HepG2 (cell line): Measurements from ENCODE around the gene NEMF. TPM values are rescaled to one million over a fixed set of nuclear protein-coding genes. Genes with fewer than 3 reads are reported as not detected.

ENCODE experiments used
- ATAC-seq: fragments of 200-7000 bp; cut with Tn5 transposase; 3 replicates; pipeline ENCODE4 v1.9.1; 2020; ENCODE audit warnings: mild to moderate bottlenecking, moderate library complexity
- BruUV-seq: library from RNA; stranded (reverse); fragments of 400-500 nt; replicated peaks from 2 replicates; lab custom pipeline; 2021; lab: Mats Ljungman, UMichigan
- CTCF ChIA-PET: fragments of 300-600 bp; formaldehyde crosslinking; extraction: SDS; loops from one replicate; lab custom pipeline; 2021; ENCODE audit warnings: low total read pairs, inconsistent platforms, low intra/inter-chr PET ratio; lab: Yijun Ruan, JAX
- POLR2A ChIA-PET: fragments of 350-600 bp; sonication (Branson Sonifier 250); formaldehyde crosslinking; loops from one replicate; lab custom pipeline; 2020; ENCODE audit warnings: antibody characterized with exemption, inconsistent platforms; lab: Yijun Ruan, JAX
- DNase-seq: peaks from one replicate; pipeline ENCODE4 v3.0.0-alpha.2; 2015; ENCODE audit warnings: low spot score
- FAIRE-seq: peaks from 3 replicates; lab custom pipeline; 2011; peaks lifted over from hg19 to GRCh38; lab: Jason Lieb, UNC
- H2AFZ ChIP-seq: one replicate; pipeline ENCODE4 v1.6.1; 2011; ENCODE audit warnings: low read length, inconsistent platforms
- H3K27ac ChIP-seq: fragments of 300-600 bp; 3 replicates; pipeline ENCODE4 v1.8.0; 2011; ENCODE audit warnings: mixed run types, mild to moderate bottlenecking, mixed read lengths, low read length, inconsistent platforms; ENCODE audit not compliant: insufficient read depth; ENCODE audit errors: extremely low read length
- H3K27me3 ChIP-seq, 2 experiments: fragments of 200-600 bp in 1 of 2; 2 replicates in 1 of 2; 3 replicates in 1 of 2; pipeline versions ENCODE4 v1.6.0 to v1.8.0; 2011; ENCODE audit warnings: low read length in 2 of 2, mild to moderate bottlenecking in 2 of 2, moderate library complexity in 2 of 2, inconsistent platforms in 1 of 2; ENCODE audit not compliant: insufficient read depth in 2 of 2, control insufficient read depth in 1 of 2
- H3K36me3 ChIP-seq, 2 experiments: fragments of 200-600 bp in 1 of 2; replicated peaks in 1 of 2; 2 replicates in 1 of 2; 3 replicates in 1 of 2; pipeline versions ENCODE4 v1.5.1 to v1.8.0; 2011; ENCODE audit warnings: low read length in 2 of 2, inconsistent platforms in 1 of 2; ENCODE audit not compliant: insufficient read depth in 2 of 2, control insufficient read depth in 1 of 2
- H3K4me1 ChIP-seq: 2 replicates; pipeline ENCODE4 v1.5.1; 2012; ENCODE audit warnings: low read length, inconsistent platforms; ENCODE audit not compliant: insufficient read depth
- H3K4me2 ChIP-seq: 2 replicates; pipeline ENCODE4 v1.6.0; 2011; ENCODE audit warnings: low read depth, low read length, inconsistent platforms
- H3K4me3 ChIP-seq, 3 experiments: fragments of 200-600 bp in 1 of 3; sonication (generic), shearing (Covaris generic) in 1 of 3; replicated peaks in 1 of 3; 2 replicates each; pipeline ENCODE4 v1.5.1; 2011 to 2016; ENCODE audit warnings: low read length in 3 of 3, inconsistent platforms in 2 of 3, low read depth in 2 of 3, mild to moderate bottlenecking in 2 of 3, control low read depth in 1 of 3, mixed read lengths in 1 of 3; ENCODE audit not compliant: insufficient read depth in 1 of 3
- H3K79me2 ChIP-seq: one replicate; pipeline ENCODE4 v1.6.1; 2011; ENCODE audit warnings: low read length, inconsistent platforms; ENCODE audit not compliant: insufficient read depth
- H3K9ac ChIP-seq: 2 replicates; pipeline ENCODE4 v1.6.0; 2011; ENCODE audit warnings: mild to moderate bottlenecking, low read depth, low read length, inconsistent platforms; ENCODE audit not compliant: insufficient read depth
- H3K9me3 ChIP-seq: 2 replicates; pipeline ENCODE4 v1.5.1; 2012; ENCODE audit warnings: mild to moderate bottlenecking, low read length
- H4K20me1 ChIP-seq: 2 replicates; pipeline ENCODE4 v1.6.0; 2011; ENCODE audit warnings: inconsistent platforms, mild to moderate bottlenecking, low read length, moderate library complexity; ENCODE audit not compliant: insufficient read depth
- BRCA1 ChIP-seq: sonication (generic); formaldehyde crosslinking; IDR thresholded peaks from 2 replicates; pipeline ENCODE4 v1.4.0; 2020; ENCODE audit warnings: missing genetic modification reagents
- CHD4 ChIP-seq: fragments of 200-600 bp; sonication (generic); IDR thresholded peaks from 2 replicates; pipeline ENCODE4 v1.7.0; 2017; ENCODE audit warnings: mild to moderate bottlenecking, low read length, borderline replicate concordance
- EZH2 ChIP-seq: conservative IDR thresholded peaks from 2 replicates; pipeline ENCODE4 v1.6.1; 2012; ENCODE audit warnings: mild to moderate bottlenecking, low read depth, low read length, moderate library complexity
- GABPB1 ChIP-seq: IDR thresholded peaks from 2 replicates; pipeline ENCODE4 v1.6.1; 2016; ENCODE audit warnings: mild to moderate bottlenecking, missing genetic modification reagents, moderate library complexity, missing compliant biosample characterization
- GPBP1L1 ChIP-seq: sonication (generic); formaldehyde crosslinking; IDR thresholded peaks from 2 replicates; pipeline ENCODE4 v1.5.0; 2020; ENCODE audit warnings: mild to moderate bottlenecking, missing genetic modification reagents
- IKZF1 ChIP-seq: fragments of 450-650 bp; IDR thresholded peaks from 2 replicates; pipeline ENCODE4 v1.7.1; 2016
- KDM1A ChIP-seq: IDR thresholded peaks from 2 replicates; pipeline ENCODE4 v1.6.1; 2016; ENCODE audit warnings: missing compliant biosample characterization
- NONO ChIP-seq, 2 experiments: fragments of 450-650 bp in 1 of 2; sonication (generic) in 1 of 2; formaldehyde crosslinking in 1 of 2; IDR thresholded peaks in 1 of 2; conservative IDR thresholded peaks in 1 of 2; 2 replicates each; pipeline versions ENCODE4 v1.6.1 to v1.8.0; 2017 to 2022; ENCODE audit warnings: mild to moderate bottlenecking in 1 of 2, missing genetic modification reagents in 1 of 2, moderate library complexity in 1 of 2
- POLR2AphosphoS2 ChIP-seq: IDR thresholded peaks from 2 replicates; pipeline ENCODE4 v1.6.1; 2011; ENCODE audit warnings: low read depth, low read length, improper control_type of control experiment
- PRDM10 ChIP-seq: sonication (generic); formaldehyde crosslinking; IDR thresholded peaks from 2 replicates; pipeline ENCODE4 v1.4.0; 2020; ENCODE audit warnings: low read depth, missing genetic modification reagents
- SNAI1 ChIP-seq: sonication (generic); formaldehyde crosslinking; IDR thresholded peaks from 2 replicates; pipeline ENCODE4 v1.5.0; 2020; ENCODE audit warnings: mild to moderate bottlenecking, missing genetic modification reagents, borderline replicate concordance
- SP140L ChIP-seq: sonication (generic); formaldehyde crosslinking; IDR thresholded peaks from 2 replicates; pipeline ENCODE4 v1.4.0; 2020; ENCODE audit warnings: missing genetic modification reagents, borderline replicate concordance
- SP2 ChIP-seq: sonication (generic); formaldehyde crosslinking; IDR thresholded peaks from 2 replicates; pipeline ENCODE4 v1.5.1; 2020; ENCODE audit warnings: mild to moderate bottlenecking, missing genetic modification reagents
- TAF15 ChIP-seq: fragments of 200-400 bp; formaldehyde crosslinking; IDR thresholded peaks from one replicate; pipeline ENCODE4 v1.6.1; 2018; ENCODE audit warnings: mild to moderate bottlenecking, low read depth, low read length; ENCODE audit not compliant: poor library complexity, severe bottlenecking
- ZBTB20 ChIP-seq: sonication (generic); formaldehyde crosslinking; IDR thresholded peaks from 2 replicates; pipeline ENCODE4 v1.8.1; 2023; ENCODE audit warnings: missing genetic modification reagents, low read depth, mild to moderate bottlenecking, borderline replicate concordance
- ZMAT3 ChIP-seq: sonication (generic); formaldehyde crosslinking; conservative IDR thresholded peaks from 2 replicates; pipeline ENCODE4 v1.7.0; 2021; ENCODE audit warnings: missing genetic modification reagents
- ZNF12 ChIP-seq: sonication (generic); formaldehyde crosslinking; IDR thresholded peaks from 2 replicates; pipeline ENCODE4 v1.5.0; 2020; ENCODE audit warnings: missing genetic modification reagents
- ZNF746 ChIP-seq: sonication (generic); formaldehyde crosslinking; IDR thresholded peaks from 2 replicates; pipeline ENCODE4 v1.8.0; 2022; ENCODE audit warnings: mild to moderate bottlenecking, missing genetic modification reagents
- WGBS: methylation state at CpG from one replicate; pipeline ENCODE4 v1.1.6; 2017; ENCODE audit warnings: low lambda C conversion rate; 5-methylcytosine and 5-hydroxymethylcytosine counted together
- in situ Hi-C: cut with HindIII; loops from 2 replicates; pipeline ENCODE4 v1.10.0; 2017; ENCODE audit warnings: low pct_unique_long_range_greater_than_20kb; ENCODE audit not compliant: extremely low pct_ligation_motif_present
- intact Hi-C: fragments of 100-400 bp; cut with micrococcal nuclease; formaldehyde crosslinking; loops from one replicate; pipeline ENCODE4 v1.10.0; 2022; ENCODE audit not compliant: unreplicated experiment
- polyA plus RNA-seq, 8 experiments: library from polyadenylated mRNA; depleted of rRNA in 3 of 8; stranded (reverse) in 7 of 8; unstranded in 1 of 8; fragments of >200 nt; fragmentation: Illumina TruSeq in 4 of 8; extraction: Trizol in 4 of 8; gene quantifications; 2 replicates each; pipeline versions ENCODE4 v1.2.1 to v1.2.3, GENCODE V29; 2011 to 2016; ENCODE audit warnings: low read depth in 4 of 8, missing spikeins in 1 of 8, mixed read lengths in 1 of 8; ENCODE audit not compliant: insufficient read depth in 1 of 8
- total RNA-seq, 5 experiments: library from RNA; depleted of rRNA; stranded (reverse); fragments of >200 nt; fragmentation: Illumina TruSeq; extraction: Trizol; gene quantifications; 2 replicates each; pipeline ENCODE4 v1.2.3, GENCODE V29; 2016; ENCODE audit warnings: low read depth in 1 of 5

Gene NEMF
- total and polyA plus RNA-seq, 2 of the 13 experiments (the other 11 are each of a cell fraction or from before 2014, with no cell fraction given), result 21.3 to 57.9 TPM

GRCh38 chr14:49767571-49768300 lies 84.9 kb downstream of the NEMF start, which contains the start of gene KLHDC2:
TSS of gene KLHDC2 (plus strand) at chr14:49768153. CDS start at chr14:49768469, 316 bp downstream.
- ATAC-seq, result peak; percentile 83
- FAIRE-seq, result no peak
- Histone ChIP-seq H3K9me3 (no peaks in the 10 kb centered on the region), H4K20me1 (no peaks in the 10 kb centered on the region), H3K4me2 (peak within 1 kb of the TSS; percentile 99), H3K36me3 (0 out of 5 replicates have a peak, but pooled peaks cover 0 to 4% of the 10 kb centered on the region in 2 experiments), H3K4me3 (peak within 1 kb of the TSS; percentile 76 to 99 (median 94)), H3K9ac (peak within 1 kb of the TSS; percentile 98), H3K79me2 (peaks cover 41% of the 10 kb centered on the region), H3K27ac (peak within 1 kb of the TSS; percentile 99), H3K27me3 (no peaks in the 10 kb centered on the region; a peak in 1 of 5 replicates), H3K4me1 (peaks cover 47% of the 10 kb centered on the region), H2AFZ (peak within 1 kb of the TSS; percentile 37)
- POLR2A ChIA-PET, result interaction anchor here (0.5 to 6.5 kb wide), 24 partner anchors 9 to 181 kb away, joined by 3 to 76 read pairs (median 5); partner anchors contain the start of genes DNAAF2, KLHDC1, LRR1 and MGAT2
- in situ Hi-C loops, result loop anchor here (5.0 to 10.0 kb wide), 2 partner anchors 73 to 135 kb away; partner anchors contain the start of gene KLHDC1
- CTCF ChIA-PET, result no interaction called here
- intact Hi-C loops, result loop anchor here (1.0 to 2.0 kb wide), 2 partner anchors 75 to 133 kb away; partner anchors contain the start of gene KLHDC1
- DNase-seq, result peak; percentile 73
- BruUV-seq, result TSS peak; percentile 82
- WGBS, result 2% methylated on average over 6 of the region's 86 CpGs
- TF ChIP-seq CHD4 (no peak), SP140L (no peak), POLR2AphosphoS2 (no peak), KDM1A (CRISPR knock-in tag) (no peak), GPBP1L1 (CRISPR knock-in tag) (no peak), SNAI1 (CRISPR knock-in tag) (peak; percentile 14; the same call in 1 of the 2 replicates), IKZF1 (no peak), SP2 (CRISPR knock-in tag) (peak; percentile 37; the same call in 1 of the 2 replicates), EZH2 (no peak), ZBTB20 (CRISPR knock-in tag) (no peak; the same call in 1 of the 2 replicates), ZMAT3 (CRISPR knock-in tag) (peak; percentile 7; the same call in 1 of the 2 replicates), TAF15 (no peak), PRDM10 (CRISPR knock-in tag) (no peak), BRCA1 (no peak), NONO (IDR thresholded peaks at IDR 0.05) (no peak), NONO (CRISPR knock-in tag; conservative IDR thresholded peaks at IDR 0.05) (peak; percentile 65; the same call in 1 of the 2 replicates), GABPB1 (peak; percentile 90), ZNF12 (CRISPR knock-in tag) (no peak), ZNF746 (peak; percentile 60; the same call in 1 of the 2 replicates)
